Omental fat pad (tissue), 4 donors: ENCODE data around the gene CYP1B1. TPM values are rescaled to one million over a fixed set of nuclear protein-coding genes. Genes with fewer than 3 reads are reported as not detected.

Experiments used
- ATAC-seq: fragments of 150-250 bp; one replicate; pipeline ENCODE4 v1.9.1; 2016; ENCODE audit warnings: mild to moderate bottlenecking, moderate library complexity; ENCODE audit not compliant: low FRiP score
- DNase-seq: peaks from one replicate; pipeline ENCODE4 v3.0.0-alpha.2; 2019; ENCODE audit warnings: low spot score
- total RNA-seq, 4 donors: library from RNA; depleted of rRNA; stranded (reverse); fragments of >200 nt; gene quantifications; one replicate each; pipeline ENCODE4 v1.1.0, GENCODE V29; 2016
- TF ChIP-seq, protein P1 (sequence below), 3 donors: fragments of 450-650 bp; IDR thresholded peaks; one replicate each; pipeline ENCODE4 v1.5.1; 2016 to 2017; ENCODE audit warnings: antibody characterized with exemption in 3 of 3, mild to moderate bottlenecking in 3 of 3, moderate library complexity in 2 of 3

CYP1B1 gene
- total RNA-seq, 4 donors from 2014 or later: 45.8 to 143 (median 78.4) TPM

DNA sequence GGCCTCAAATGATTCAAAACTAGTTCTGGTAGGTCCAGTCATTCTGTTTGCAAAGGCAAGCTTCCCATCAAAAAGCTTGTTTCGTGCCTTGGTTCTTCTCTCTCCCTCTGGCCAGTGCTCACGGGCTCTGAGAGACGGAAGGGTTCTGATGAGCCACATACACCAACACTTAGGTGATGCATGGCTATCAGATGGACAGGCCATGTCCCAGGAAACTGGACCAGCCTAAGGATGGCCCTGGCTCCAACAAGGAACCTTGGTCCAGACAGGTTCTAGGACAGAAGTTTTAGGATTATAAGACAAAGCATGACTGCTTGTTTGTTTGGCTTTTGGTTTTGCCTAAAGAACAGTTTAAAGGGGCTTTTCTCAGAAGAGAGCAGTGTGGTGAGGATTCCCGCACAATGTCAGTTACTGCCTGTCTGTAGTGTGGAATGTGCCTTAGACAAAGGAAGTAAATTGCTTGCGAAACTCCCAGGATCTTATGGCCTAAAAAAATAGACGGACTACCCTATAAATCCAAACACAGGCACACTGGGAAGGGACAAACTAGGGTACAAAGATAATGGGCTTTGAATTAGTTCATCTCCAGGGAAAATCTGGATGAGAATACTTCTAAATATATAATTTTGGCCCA, 10.3 kb downstream of the CYP1B1 start:
- TF ChIP-seq, protein P1, sequence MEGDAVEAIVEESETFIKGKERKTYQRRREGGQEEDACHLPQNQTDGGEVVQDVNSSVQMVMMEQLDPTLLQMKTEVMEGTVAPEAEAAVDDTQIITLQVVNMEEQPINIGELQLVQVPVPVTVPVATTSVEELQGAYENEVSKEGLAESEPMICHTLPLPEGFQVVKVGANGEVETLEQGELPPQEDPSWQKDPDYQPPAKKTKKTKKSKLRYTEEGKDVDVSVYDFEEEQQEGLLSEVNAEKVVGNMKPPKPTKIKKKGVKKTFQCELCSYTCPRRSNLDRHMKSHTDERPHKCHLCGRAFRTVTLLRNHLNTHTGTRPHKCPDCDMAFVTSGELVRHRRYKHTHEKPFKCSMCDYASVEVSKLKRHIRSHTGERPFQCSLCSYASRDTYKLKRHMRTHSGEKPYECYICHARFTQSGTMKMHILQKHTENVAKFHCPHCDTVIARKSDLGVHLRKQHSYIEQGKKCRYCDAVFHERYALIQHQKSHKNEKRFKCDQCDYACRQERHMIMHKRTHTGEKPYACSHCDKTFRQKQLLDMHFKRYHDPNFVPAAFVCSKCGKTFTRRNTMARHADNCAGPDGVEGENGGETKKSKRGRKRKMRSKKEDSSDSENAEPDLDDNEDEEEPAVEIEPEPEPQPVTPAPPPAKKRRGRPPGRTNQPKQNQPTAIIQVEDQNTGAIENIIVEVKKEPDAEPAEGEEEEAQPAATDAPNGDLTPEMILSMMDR (IDR thresholded peaks at IDR 0.05): no peak
- DNase-seq: no peak
- no peak for ATAC-seq

DNA sequence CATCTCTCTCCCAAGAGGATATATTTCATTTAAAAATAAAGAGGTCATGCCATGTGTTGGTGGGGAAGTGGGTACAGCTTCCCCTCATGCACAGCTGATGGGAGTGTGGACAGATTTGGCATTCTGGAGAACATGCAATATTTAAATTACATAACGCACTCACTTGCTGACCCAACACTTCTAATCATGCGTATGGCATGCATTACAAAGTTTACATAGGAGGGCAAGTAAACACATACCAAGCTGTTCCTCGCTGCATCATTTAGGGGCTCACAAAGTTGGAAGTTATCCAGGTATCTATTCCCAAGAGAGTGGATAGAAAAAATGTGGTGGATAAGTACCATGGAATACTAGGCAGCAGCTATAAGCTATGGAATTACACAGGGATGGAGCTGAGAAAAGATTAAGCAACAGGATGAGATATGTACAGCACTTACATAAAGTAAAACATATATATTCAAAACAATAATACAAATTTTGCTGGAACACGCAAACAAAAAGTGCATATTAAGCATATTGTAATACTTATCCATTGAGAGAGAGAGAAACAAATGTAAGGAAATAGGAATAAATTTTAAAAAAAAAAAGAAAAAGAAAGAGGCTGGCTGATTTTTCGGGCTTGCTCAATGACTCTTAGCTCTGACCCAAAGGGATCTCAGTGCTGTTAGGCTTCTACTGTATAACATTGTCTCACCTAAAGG, 11.0 kb downstream of the CYP1B1 start:
- DNase-seq: no peak
- TF ChIP-seq, protein P1 (IDR thresholded peaks at IDR 0.05): no peak
- ATAC-seq: no peak

DNA sequence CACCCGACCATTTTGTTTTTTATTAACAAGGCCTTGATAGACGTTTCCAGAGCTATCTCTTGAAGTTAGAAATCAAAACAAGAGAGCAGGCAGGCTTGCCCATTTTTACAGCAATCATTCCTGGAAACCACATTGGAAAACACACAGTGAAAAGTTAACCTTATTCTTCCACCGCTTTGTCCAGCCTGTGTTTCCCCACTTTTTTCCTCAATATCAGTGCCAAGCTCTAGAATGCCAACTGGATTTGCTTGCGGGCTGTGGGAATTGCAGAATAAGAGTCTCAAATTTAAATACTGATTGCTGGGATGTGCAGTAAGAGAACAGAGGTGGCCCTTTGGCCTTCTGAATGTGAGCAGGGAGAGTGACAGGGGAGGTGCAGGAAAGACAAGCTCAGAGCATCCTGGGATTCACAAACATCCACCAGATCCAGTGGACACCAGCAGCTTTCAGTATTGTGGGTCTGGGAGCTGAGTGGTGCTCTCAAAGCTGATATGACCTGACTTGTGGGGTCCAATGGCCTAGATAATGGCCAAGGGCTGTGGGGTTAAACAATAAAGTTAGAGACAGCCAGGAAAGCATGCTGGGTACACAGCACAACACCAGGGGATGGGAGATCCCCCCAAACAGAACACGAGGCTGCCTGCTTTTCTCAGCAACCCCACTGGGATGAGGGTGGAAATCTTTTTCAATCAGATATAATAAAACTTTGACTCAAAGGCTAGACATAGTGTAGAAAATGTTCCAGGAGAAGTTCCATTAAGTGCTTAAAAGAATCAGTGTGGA, 15.5 kb downstream of the CYP1B1 start:
- TF ChIP-seq, protein P1 (IDR thresholded peaks at IDR 0.05): no peak
- DNase-seq (no peak), ATAC-seq (no peak)

DNA sequence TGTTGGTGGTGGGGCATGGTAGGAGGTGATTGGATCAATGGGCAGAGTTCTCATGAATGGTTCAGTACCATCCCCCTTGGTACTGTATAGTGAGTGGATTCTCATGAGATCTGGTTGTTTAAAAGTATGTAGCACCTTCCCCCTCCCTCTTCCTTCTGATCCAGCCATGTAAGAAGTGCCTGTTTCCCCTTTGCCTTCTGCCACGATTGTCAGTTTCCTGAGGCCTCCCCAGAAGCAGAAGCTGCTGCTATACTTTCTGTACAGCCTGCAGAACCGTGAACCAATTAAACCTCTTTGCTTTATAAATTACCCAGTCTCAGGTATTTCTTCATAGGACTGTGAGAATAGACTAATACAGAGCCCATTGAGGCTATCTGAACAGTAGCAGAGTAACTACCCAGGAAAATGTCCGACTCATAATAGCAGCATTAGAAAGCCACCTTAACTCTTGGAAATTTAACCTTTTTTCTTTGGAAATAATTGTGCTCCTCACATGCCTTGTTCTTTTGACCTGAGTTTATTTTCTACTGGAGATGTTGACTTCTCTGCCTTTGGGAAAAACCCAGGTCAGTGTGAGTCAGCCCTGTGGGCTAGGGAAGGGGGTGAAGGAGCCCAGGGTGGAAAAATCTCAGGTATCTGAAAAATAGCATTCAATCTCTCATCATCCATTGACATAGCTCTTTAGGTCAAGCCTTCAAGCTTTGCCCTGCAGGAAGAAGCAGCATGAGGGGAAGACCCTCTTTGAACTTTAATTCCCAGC, 18.1 kb downstream of the CYP1B1 start:
- DNase-seq (no peak), ATAC-seq (no peak)
- TF ChIP-seq, protein P1 (IDR thresholded peaks at IDR 0.05): no peak

DNA sequence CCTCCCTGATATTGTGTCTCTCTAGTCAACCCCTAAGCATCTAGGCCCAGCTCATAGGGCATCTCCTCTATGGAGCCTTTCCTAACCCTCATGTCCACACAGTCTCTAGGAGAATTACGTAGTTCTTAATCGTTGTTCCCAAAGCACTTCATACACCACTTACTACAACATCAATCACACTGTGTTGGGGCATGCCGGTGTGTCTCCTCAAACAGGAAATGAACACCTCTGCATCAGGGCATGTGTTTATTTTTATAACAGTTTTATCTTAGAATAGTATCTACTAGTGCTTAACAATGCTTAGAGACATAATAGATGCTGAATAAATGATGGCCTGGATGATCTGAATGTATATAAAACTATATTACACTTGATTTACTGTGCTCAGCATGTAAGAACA, 19.7 kb downstream of the CYP1B1 start:
- TF ChIP-seq, protein P1 (IDR thresholded peaks at IDR 0.05): no peak
- no peak for DNase-seq
- ATAC-seq: no peak

DNA sequence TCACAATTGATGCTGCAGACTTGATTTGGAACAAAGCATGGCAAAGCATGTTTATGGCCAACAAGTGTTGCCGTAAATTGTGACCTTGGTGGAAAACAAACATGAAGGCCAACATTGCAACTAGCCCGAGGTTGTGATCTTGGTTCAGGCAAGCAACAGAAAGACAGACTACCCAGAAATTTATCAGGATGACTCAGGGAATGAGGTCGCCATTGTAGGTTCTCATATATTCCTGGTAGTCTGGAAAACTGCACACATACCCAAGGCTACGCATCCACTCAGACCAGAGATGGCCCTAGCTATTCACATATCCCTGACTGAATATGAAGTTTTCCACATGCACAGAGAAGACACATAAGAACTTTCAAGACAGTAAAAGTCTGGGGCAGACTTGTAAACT, 30.1 kb downstream of the CYP1B1 start:
- ATAC-seq (no peak), DNase-seq (no peak)
- TF ChIP-seq, protein P1 (IDR thresholded peaks at IDR 0.05): no peak
